Natural killer cell treated with Interleukin-12 subunit alpha and Interleukin-12 subunit beta and Interleukin-15 and Interleukin-18, amount 100 ng/mL, for 72 hours (primary cell): ENCODE data around the gene TEN1. TPM values are rescaled to one million over a fixed set of nuclear protein-coding genes. Genes with fewer than 3 reads are reported as not detected.

Experiments used
- ATAC-seq, 2 donors: fragments of 150-1000 bp; cut with Tn5 transposase in 1 of 2; sonication (Bioruptor Pico), chemical (Tn5 transposase) in 1 of 2; 2 replicates each; pipeline ENCODE4 v1.10.0; 2021
- DNase-seq: peaks from one replicate; pipeline ENCODE4 v3.0.0; 2022; ENCODE audit warnings: low spot score
- H3K27ac Mint-ChIP-seq, 2 donors: 1 replicate in 1 of 2; 2 replicates in 1 of 2; pipeline ENCODE4 v1.8.0; 2022; ENCODE audit warnings: mixed read lengths in 2 of 2, mild to moderate bottlenecking in 1 of 2, moderate library complexity in 1 of 2
- H3K27me3 Mint-ChIP-seq, 2 donors: 1 replicate in 1 of 2; 2 replicates in 1 of 2; pipeline ENCODE4 v1.8.0; 2022; ENCODE audit warnings: mixed read lengths in 2 of 2
- H3K36me3 Mint-ChIP-seq: one replicate; pipeline ENCODE4 v1.8.0; 2022; ENCODE audit warnings: mixed read lengths
- H3K4me1 Mint-ChIP-seq, 2 donors: 1 replicate in 1 of 2; 2 replicates in 1 of 2; pipeline ENCODE4 v1.8.0; 2022; ENCODE audit warnings: low read depth in 2 of 2, mixed read lengths in 2 of 2, mild to moderate bottlenecking in 1 of 2
- H3K4me3 Mint-ChIP-seq: one replicate; pipeline ENCODE4 v1.8.0; 2022; ENCODE audit warnings: mixed read lengths
- H3K9me3 Mint-ChIP-seq: 2 replicates; pipeline ENCODE4 v1.8.0; 2022; ENCODE audit warnings: mixed read lengths
- total RNA-seq, 2 donors: library from RNA; stranded (reverse); gene quantifications; one replicate each; pipeline ENCODE4 v1.2.3, GENCODE V29; 2022

TEN1 gene
- total RNA-seq, 2 donors from 2014 or later, result 16.5 to 19.1 TPM

DNA sequence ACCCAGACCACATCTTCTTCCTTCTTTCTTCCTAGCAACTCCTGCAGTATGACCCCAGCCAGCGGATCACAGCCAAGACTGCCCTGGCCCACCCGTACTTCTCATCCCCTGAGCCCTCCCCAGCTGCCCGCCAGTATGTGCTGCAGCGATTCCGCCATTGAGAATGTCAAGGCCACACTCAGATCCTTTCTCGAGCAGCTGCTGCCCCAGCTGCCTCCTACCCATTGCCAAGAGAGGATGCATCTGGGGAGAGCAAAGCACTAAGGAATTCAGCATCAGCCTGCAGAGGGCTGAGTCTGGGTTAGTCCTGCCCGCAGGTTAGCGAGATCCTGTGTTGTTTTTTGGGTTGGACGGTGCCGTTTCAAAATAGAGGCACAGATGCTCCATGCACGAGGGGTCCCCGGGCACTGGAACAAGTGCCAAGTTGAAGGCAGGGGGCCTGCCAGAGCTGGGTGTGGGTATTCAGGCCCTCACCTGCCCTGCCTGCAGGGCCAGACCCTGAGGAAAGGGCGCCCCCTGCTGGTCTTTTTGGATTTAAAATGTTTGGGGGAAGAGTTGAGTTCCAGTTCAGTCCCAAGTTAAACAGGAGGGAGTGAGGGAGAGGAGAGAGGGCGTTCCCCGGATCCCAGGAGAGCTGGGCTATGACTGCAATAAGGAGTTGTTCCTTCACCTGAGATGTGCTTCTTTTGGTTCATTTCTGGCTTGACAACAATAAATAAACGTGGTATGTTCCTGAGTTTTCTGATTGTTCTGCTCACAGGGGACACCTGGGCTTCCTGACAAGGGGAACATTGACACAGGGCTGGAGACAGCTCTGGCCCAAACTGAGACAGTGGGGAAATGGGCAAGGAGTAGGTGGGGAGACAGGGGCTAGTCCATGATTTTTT is 26.5 kb downstream of the TEN1 start:
- Mint-ChIP-seq H3K4me1 (peaks cover 0 to 8% of the 10 kb centered on the region in 2 donors), H3K9me3 (no peaks in the 10 kb centered on the region), H3K27me3 (no peaks in the 10 kb centered on the region), H3K4me3 (no peak overlapping the region), H3K36me3 (no peaks in the 10 kb centered on the region), H3K27ac (peak overlapping the region in 1 of 2 donors; percentile 79)
- DNase-seq (peak; percentile 83), ATAC-seq (peak; percentile 41 to 60)

DNA sequence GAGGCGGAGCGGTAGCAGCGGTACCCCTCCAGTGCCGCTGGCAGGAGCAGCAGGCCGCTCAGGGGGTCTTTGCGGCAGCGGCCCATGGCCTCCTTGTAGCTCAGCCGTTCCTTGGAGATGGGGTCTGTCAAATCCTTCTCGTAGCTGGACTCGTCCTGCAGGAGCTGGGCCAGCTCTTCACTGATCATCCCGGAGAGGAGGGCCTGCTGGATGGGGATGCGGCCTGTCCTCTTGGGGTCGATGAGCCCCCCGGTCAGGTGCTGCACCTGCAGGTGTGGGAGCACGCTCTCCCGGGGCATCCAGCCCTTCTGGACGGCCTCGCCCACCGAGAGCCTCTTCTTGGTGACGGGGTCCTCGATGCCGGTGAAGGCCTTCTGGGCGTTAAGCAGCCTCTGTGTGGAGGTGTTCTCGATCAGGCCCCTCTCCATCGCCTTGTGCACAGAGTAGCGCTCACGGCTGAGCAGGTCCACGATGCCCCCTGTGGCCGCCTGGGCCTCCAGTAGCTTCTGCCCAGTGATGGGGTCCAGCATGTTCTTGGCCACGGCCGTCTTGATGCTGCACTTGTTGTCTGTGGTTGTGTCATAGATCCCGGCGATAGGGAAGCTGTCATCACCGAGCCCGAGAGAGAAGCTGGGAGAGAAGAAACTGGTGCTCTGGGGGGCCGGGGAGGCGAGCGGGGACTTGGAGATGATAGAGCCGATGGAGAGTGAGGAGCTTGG is 28.2 kb downstream of the TEN1 start:
- no peaks in the 10 kb centered on the region for H3K9me3 Mint-ChIP-seq
- no peak overlapping the region for H3K27ac Mint-ChIP-seq

DNA sequence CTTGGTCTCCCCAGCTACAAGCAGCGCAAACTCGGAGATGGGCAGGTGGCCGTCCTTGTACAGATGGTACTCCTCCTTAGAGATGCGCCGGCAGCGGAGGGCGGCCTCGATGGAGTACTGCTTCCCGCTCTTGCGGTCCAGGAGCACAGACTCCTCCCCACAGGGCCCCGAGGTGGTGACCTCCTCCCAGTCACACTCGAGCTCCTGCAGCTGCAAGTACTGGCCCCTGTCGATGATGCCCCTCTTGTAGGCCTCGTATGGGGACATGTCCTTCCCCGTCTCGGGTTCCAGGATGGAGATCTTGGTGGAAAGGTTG is 28.8 kb downstream of the TEN1 start:
- H3K36me3 Mint-ChIP-seq, result no peaks in the 10 kb centered on the region
- H3K4me3 Mint-ChIP-seq, result no peak overlapping the region
- peaks cover 0 to 8% of the 10 kb centered on the region in 2 donors for H3K4me1 Mint-ChIP-seq
- no peak for ATAC-seq
- H3K27me3 Mint-ChIP-seq, result no peaks in the 10 kb centered on the region
- H3K27ac Mint-ChIP-seq, result no peak overlapping the region
- DNase-seq, result no peak
- no peaks in the 10 kb centered on the region for H3K9me3 Mint-ChIP-seq

More for the DNA sequence above, 28.2 kb downstream of the TEN1 start:
- Mint-ChIP-seq H3K4me1 (peaks cover 0 to 8% of the 10 kb centered on the region in 2 donors), H3K27me3 (no peaks in the 10 kb centered on the region), H3K36me3 (no peaks in the 10 kb centered on the region), H3K4me3 (no peak overlapping the region)
- peak; percentile 49 for DNase-seq
- ATAC-seq, result no peak

DNA sequence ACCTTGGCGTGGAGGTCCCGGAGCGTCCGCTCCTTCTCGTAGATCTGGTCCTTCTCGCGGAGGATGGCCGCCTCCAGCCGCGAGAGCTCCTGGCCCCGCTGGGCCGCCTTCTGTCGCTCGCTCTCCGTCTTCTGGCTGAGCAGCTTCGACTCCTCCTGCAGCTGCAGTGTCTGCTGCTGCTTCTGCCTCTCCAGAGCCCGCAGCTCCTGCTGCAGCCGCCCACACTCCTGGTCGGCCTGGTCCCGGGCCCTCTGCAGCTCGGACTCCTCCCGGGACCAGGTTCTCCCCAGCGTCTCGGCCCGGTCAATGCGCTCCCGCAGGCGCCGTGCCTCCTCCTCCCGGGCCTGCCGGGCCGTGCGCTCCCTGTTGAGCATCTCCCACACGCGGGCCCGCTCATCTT is 29.2 kb downstream of the TEN1 start:
- H3K4me3 Mint-ChIP-seq, result no peak overlapping the region
- ATAC-seq (no peak), DNase-seq (peak; percentile 34)
- H3K36me3 Mint-ChIP-seq, result no peaks in the 10 kb centered on the region
- no peak overlapping the region for H3K27ac Mint-ChIP-seq
- H3K27me3 Mint-ChIP-seq, result no peaks in the 10 kb centered on the region
- H3K9me3 Mint-ChIP-seq, result no peaks in the 10 kb centered on the region
- peaks cover 0 to 8% of the 10 kb centered on the region in 2 donors for H3K4me1 Mint-ChIP-seq

DNA sequence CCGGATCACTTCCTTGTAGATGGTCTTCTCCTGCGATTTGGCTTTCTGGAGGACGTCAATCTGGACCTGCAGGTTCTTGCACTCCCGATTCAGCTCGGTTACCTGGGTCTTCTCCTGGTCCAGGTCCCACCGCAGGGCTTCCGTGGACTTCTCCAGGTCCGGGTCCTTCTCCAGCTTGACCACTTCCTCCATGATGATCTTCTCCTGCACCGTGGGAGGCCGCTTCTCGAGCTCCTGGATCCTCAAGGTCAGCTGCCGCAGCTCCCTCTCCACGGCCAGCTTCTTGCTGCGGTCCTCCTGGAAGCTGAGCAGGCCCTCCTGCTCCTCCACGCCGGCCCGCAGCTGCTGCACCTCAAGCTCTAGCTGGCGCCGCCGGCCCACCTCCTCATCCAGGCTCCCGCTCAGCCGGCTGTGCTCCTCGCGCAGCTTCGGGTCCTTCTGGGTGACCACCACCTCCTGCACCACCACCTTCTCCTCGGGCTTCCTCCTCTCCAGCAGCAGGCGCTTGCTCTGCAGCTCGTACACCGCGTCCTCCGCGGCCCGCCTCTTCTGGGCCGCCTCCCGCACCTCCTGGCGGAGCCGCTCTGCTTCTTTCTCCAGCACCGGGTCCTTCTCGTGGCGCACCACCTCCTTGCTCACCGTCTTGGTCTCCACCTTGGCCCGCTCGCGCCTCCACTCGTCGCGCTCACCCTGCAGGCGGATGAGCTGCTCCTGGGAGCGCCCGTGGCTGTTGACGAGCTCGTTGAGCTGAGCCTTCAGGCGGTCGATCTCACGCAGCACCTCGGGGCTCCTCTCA is 29.8 kb downstream of the TEN1 start:
- Mint-ChIP-seq H3K36me3 (no peaks in the 10 kb centered on the region), H3K27me3 (no peaks in the 10 kb centered on the region), H3K4me3 (no peak overlapping the region), H3K9me3 (no peaks in the 10 kb centered on the region), H3K4me1 (peaks cover 0 to 8% of the 10 kb centered on the region in 2 donors), H3K27ac (no peak overlapping the region)
- no peak for ATAC-seq
- DNase-seq, result peak; percentile 57

DNA sequence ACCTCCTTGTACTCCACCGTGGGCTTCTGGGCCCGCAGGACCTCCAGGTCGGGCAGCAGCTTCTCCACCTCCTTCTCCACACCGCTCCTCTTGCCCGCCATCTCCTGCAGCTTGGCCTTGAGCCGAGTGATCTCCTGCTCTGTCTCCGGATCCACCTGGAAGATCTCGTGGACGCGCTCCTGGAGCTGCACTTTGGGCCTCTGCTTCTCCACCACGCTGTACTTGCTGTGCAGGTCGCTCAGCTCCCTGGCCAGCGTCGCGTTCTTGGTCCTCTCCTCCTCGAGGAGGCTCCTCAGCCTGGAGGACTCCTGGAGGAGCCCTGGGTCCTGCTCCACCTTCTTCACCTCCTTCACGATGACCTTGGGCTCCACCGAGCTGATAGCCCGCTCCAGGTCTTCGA is 30.4 kb downstream of the TEN1 start:
- Mint-ChIP-seq H3K27ac (no peak overlapping the region), H3K4me3 (no peak overlapping the region), H3K9me3 (no peaks in the 10 kb centered on the region), H3K4me1 (peaks cover 0 to 11% of the 10 kb centered on the region in 2 donors), H3K36me3 (no peaks in the 10 kb centered on the region), H3K27me3 (no peaks in the 10 kb centered on the region)
- peak; percentile 16 for DNase-seq
- no peak for ATAC-seq

DNA sequence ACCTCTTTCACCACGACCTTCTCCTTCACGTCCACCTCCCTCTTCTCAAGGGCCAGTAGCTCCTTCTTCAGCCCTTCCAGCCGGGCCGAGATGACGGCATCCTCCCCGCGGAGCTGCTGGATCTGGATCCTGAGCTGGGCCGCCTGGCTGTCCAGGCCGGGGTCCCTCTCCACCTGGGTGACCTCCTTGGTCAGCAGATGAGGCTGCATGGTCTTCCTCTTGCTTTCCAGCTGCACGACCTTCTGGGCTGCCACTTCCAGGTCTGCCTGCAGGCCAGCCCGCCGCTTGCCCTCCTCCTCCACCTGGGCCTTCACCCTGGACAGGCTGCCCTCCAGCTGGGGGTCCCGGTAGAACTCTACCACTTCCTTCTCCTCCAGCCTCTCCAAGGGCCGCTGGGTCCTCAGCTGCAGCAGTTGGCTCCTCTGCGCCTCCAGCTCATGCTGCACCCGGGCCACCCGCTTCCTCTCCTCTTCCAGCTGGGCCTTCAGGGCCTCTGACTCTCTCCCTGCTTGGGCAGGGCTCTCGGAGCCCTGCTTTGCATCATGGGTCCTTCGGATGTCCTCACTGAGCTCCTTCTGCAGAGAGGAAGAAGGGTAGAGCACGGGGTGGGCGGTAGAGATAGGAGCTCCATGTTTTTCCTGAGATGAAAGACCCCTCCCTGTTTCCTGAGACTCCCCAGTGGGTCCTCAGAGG is 31.1 kb downstream of the TEN1 start:
- H3K4me1 Mint-ChIP-seq, result peaks cover 0 to 11% of the 10 kb centered on the region in 2 donors
- DNase-seq (peak; percentile 49), ATAC-seq (no peak)
- H3K27ac Mint-ChIP-seq, result no peak overlapping the region
- H3K36me3 Mint-ChIP-seq, result no peaks in the 10 kb centered on the region
- H3K9me3 Mint-ChIP-seq, result no peaks in the 10 kb centered on the region
- H3K27me3 Mint-ChIP-seq, result no peaks in the 10 kb centered on the region
- H3K4me3 Mint-ChIP-seq, result no peak overlapping the region

DNA sequence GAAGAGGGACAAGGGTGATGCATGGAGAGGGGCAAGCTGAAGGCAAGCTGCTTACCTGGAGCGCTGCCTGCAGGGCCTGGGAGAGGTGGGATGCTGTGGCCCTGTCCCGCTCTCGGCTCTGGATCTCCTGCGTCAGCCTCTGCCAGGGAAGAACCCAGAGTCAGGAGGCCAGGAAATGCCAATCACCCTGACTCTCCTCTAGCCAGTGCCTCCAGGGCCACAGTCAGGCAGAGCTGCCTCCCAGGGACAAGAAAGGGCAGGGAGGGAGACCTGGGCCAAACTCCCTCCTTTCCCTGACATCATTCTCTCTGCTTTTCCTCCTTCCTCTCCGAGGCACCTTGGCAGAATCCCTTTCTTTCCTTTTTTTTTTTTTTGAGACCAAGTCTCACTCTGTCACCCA is 32.9 kb downstream of the TEN1 start:
- peaks cover 0 to 7% of the 10 kb centered on the region in 2 donors for H3K4me1 Mint-ChIP-seq
- H3K27me3 Mint-ChIP-seq, result no peaks in the 10 kb centered on the region
- no peaks in the 10 kb centered on the region for H3K9me3 Mint-ChIP-seq
- DNase-seq (no peak), ATAC-seq (no peak)
- no peaks in the 10 kb centered on the region for H3K36me3 Mint-ChIP-seq
- no peak overlapping the region for H3K27ac Mint-ChIP-seq
- no peak overlapping the region for H3K4me3 Mint-ChIP-seq

DNA sequence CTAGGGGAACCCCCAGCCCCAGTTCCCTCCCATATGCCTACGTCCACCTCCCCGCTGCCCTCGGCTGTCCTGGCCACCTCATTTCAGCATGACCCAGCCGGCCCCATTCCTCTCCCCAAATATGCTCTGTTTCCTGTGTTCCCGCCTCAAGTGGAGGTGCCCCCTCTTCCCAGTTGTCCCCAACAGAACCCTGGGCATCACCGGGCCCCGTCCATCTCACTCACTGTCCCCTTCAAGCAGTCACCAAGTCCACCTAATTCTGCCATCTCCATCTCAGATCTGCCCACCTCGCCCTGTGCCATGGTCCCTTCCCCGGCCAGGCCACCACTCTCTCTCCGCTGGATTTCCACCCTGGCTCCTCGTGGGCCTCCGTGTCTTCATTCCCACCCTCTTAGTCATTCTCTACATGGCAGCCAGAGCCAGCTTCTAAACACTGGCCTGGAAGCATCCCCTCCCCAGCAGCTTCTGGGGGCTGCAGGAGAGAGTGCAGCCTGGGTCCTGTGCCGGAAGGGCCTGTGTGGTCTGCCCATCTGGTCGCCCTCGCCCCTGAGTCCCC is 34.4 kb downstream of the TEN1 start:
- no peaks in the 10 kb centered on the region for H3K9me3 Mint-ChIP-seq
- H3K27ac Mint-ChIP-seq, result peak overlapping the region in 1 of 2 donors; percentile 75
- peaks cover 0 to 7% of the 10 kb centered on the region in 2 donors for H3K4me1 Mint-ChIP-seq

DNA sequence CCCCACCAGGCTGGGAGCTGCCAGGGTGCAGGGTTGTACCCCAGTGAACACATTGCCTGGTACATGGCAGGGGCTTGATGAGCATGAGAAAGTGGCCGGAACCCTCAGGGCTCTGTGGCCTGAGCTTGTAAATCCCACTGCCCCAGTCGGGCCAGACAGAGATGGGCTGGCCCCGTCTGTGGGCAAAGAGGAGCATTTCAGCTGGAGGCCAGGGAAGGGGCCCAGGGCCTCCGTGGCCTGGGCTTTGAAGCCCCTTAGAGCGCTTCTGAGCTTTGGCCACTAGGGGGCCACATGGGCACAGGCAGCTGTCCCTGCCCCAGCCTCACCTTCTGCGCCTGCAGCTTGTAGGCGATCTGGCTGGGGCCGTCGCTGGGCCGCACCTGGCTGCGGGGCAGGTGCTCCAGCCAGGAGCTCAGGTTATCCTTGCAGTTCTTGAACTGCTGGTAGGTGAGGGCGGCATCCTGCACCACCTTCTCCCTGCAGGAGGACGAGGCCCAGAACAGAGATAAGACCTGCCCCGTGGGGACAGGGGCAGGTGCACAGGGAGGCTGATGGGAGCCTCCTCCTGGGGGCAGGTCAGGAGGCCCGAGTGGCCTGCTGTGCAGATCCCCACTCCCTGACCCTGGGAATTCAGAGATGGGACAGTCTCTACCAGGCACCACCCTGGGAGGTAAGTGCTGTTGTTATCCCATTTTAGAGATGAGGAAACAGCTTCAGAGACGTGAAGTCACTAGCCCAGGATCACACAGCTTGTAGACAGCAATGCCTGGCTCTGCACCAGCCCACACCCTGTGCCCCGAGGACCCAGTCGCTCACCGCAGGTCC is 35.3 kb downstream of the TEN1 start:
- H3K27ac Mint-ChIP-seq, result peak overlapping the region in 1 of 2 donors; percentile 75
- H3K4me3 Mint-ChIP-seq, result no peak overlapping the region
- no peaks in the 10 kb centered on the region for H3K27me3 Mint-ChIP-seq
- H3K9me3 Mint-ChIP-seq, result no peaks in the 10 kb centered on the region
- ATAC-seq (peak; percentile 83 to 84), DNase-seq (peak; percentile 80)
- H3K36me3 Mint-ChIP-seq, result no peaks in the 10 kb centered on the region
- peaks cover 0 to 5% of the 10 kb centered on the region in 2 donors for H3K4me1 Mint-ChIP-seq

More for the DNA sequence above, 34.4 kb downstream of the TEN1 start:
- no peaks in the 10 kb centered on the region for H3K27me3 Mint-ChIP-seq
- H3K36me3 Mint-ChIP-seq, result no peaks in the 10 kb centered on the region
- DNase-seq (no peak), ATAC-seq (no peak)
- H3K4me3 Mint-ChIP-seq, result no peak overlapping the region

DNA sequence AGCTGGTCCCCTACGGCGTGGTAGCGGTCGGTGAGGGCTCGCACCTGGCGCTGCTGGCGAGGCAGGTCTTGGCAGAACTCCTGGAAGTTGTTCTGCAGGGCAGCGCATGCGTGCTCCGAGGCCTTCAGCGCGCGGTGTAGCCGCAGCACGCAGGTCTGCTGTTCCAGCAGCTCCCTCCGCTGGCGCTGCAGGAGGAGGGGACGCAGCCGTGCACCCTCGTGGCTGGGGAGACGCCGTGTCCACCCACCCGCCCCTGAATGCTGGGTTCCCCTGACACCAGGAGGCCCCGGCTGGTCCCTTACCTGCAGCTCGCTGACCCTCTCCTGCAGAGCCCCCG is 35.9 kb downstream of the TEN1 start:
- Mint-ChIP-seq H3K27me3 (no peaks in the 10 kb centered on the region), H3K4me3 (no peak overlapping the region), H3K27ac (no peak overlapping the region), H3K36me3 (no peaks in the 10 kb centered on the region), H3K4me1 (peaks cover 0 to 3% of the 10 kb centered on the region in 2 donors), H3K9me3 (no peaks in the 10 kb centered on the region)
- ATAC-seq (no peak), DNase-seq (no peak)

DNA sequence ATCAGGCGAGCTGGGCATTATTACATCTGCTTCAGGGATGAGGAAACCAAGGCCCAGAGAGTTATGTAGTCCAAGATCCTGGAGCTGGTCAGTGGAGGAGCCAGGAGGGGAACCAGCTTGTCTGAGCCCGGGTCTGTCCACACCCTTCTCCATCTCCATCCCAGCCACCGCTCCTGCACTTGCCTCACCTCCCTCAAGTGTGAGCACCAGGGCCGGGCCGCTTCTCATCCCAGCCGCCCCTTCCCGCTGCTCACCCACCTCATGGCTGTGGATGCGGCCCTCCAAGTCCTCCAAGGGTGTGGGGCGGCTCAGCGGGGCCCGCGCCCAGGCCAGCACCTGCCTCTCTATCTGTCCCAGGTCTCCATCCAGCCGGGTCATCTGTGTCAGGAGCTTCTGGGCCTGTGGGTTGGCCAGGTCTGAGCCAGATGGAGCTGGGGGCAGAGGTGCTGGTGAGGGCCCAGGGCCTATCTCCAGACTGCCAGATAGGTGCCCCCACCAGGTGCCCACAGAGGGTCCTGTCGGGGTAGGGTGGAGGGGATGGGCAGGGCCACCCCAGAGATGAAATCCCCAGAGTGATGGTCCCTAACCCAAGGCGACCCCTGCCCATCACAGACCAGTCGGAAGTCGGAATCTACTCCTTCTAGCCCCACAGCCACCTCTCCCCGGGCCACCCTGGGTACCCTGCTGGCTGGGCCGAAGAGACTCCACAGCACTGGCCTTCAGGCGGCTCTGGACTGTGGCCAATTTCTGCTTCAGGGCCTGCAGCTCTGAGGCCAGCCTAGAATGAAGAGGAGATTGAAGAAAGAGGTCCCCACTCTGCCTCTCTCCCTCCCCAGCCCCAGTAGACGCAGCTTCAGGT is 38.7 kb downstream of the TEN1 start:
- H3K27ac Mint-ChIP-seq, result no peak overlapping the region
- DNase-seq (no peak), ATAC-seq (no peak)
- H3K4me3 Mint-ChIP-seq, result no peak overlapping the region
- no peaks in the 10 kb centered on the region for H3K27me3 Mint-ChIP-seq
- no peaks in the 10 kb centered on the region for H3K9me3 Mint-ChIP-seq
- peaks cover 0 to 3% of the 10 kb centered on the region in 2 donors for H3K4me1 Mint-ChIP-seq
- no peaks in the 10 kb centered on the region for H3K36me3 Mint-ChIP-seq
